Measurements from ENCODE around the gene IGFBP6.

IGFBP6 gene

DNA sequence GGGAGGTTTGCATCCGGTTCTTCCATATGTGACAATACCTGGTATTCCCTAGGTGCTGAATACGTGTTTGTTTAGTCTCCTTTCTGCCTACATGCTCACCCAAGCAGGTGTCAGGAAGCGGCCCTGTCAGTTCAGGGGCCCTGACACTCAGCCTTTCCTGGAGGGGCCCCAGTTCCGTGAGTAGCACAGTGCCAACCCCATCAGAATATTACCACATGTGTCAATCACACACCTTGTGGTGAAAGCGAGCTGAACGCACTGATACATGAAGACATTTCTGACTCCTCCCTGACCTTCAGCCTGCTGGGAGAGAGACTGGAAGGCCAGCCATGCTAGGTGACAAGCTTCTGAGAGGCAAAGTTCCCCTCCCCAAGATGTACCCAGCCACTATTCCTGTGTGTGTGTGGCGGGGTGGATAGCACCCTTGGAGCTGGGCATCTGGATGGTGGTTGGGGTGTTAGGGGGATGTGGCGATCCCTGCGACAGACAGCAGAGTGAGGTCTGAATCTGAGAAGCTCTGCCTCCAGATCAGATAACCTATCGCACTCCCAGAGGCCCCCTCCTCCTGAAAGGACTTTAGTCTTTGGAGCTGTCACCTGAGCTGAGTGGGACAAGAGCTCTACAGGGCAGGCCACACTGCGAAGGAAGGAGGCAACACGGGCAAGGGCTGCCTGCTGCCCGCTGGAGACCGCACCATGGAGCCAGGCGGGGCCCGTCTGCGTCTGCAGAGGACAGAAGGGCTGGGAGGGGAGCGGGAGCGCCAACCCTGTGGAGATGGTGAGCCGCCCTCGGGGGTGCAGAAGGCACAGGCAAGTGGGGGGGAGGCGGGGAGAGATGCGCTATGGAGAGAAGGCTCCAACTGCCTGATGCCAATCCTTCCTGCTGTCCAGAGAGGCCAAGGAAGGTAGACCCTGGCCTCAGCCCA lies 5.7 kb downstream of the IGFBP6 start, which contains the start of gene SOAT2:
Gene SOAT2 (plus strand): TSS at position 604 of the 925 bp plus-strand sequence. CDS start 92 bp downstream, at position 696.
- ATAC-seq = no peak
- 0 out of 2 replicates have a peak, but pooled peaks have one; percentile 47 for TF ChIP-seq RARB (CRISPR knock-in tag; IDR thresholded peaks at IDR 0.05)
- TF ChIP-seq, protein P1, sequence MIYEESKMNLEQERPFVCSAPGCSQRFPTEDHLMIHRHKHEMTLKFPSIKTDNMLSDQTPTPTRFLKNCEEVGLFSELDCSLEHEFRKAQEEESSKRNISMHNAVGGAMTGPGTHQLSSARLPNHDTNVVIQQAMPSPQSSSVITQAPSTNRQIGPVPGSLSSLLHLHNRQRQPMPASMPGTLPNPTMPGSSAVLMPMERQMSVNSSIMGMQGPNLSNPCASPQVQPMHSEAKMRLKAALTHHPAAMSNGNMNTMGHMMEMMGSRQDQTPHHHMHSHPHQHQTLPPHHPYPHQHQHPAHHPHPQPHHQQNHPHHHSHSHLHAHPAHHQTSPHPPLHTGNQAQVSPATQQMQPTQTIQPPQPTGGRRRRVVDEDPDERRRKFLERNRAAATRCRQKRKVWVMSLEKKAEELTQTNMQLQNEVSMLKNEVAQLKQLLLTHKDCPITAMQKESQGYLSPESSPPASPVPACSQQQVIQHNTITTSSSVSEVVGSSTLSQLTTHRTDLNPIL (CRISPR knock-in tag; IDR thresholded peaks at IDR 0.05; ENCODE audit: low read depth) = no peak

DNA sequence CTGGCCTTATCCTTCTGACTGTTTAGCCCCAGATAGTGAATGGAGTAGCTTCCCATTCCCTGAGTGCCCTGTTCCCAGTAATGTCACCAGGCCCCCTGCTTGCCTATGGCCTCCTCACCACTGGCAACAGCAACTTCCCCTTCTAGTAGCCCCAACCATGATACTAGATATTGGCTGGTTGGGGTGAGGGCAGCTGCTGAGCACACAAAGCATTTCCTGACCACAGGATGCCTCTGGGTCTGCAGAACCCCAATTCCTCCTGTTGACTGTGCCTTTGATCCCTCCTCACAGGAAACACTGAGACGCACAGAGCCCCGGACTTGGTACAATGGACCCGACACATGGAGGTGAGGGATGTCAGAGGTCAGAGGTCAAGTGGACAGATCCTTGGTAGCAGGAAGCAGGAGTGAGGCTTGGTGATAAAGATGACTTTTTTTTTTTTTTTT lies 6.4 kb downstream of the IGFBP6 start:
- ATAC-seq = no peak
- TF ChIP-seq, protein P2, sequence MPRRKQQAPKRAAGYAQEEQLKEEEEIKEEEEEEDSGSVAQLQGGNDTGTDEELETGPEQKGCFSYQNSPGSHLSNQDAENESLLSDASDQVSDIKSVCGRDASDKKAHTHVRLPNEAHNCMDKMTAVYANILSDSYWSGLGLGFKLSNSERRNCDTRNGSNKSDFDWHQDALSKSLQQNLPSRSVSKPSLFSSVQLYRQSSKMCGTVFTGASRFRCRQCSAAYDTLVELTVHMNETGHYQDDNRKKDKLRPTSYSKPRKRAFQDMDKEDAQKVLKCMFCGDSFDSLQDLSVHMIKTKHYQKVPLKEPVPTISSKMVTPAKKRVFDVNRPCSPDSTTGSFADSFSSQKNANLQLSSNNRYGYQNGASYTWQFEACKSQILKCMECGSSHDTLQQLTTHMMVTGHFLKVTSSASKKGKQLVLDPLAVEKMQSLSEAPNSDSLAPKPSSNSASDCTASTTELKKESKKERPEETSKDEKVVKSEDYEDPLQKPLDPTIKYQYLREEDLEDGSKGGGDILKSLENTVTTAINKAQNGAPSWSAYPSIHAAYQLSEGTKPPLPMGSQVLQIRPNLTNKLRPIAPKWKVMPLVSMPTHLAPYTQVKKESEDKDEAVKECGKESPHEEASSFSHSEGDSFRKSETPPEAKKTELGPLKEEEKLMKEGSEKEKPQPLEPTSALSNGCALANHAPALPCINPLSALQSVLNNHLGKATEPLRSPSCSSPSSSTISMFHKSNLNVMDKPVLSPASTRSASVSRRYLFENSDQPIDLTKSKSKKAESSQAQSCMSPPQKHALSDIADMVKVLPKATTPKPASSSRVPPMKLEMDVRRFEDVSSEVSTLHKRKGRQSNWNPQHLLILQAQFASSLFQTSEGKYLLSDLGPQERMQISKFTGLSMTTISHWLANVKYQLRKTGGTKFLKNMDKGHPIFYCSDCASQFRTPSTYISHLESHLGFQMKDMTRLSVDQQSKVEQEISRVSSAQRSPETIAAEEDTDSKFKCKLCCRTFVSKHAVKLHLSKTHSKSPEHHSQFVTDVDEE (CRISPR knock-in tag; IDR thresholded peaks at IDR 0.05) = no peak
- TF ChIP-seq OSR1 (CRISPR knock-in tag; IDR thresholded peaks at IDR 0.05) (no peak), ZFP30 (CRISPR knock-in tag; IDR thresholded peaks at IDR 0.05) (no peak), ISL1 (CRISPR knock-in tag; IDR thresholded peaks at IDR 0.05) (no peak), ZNF70 (CRISPR knock-in tag; IDR thresholded peaks at IDR 0.05) (no peak)
- TF ChIP-seq, protein P3, sequence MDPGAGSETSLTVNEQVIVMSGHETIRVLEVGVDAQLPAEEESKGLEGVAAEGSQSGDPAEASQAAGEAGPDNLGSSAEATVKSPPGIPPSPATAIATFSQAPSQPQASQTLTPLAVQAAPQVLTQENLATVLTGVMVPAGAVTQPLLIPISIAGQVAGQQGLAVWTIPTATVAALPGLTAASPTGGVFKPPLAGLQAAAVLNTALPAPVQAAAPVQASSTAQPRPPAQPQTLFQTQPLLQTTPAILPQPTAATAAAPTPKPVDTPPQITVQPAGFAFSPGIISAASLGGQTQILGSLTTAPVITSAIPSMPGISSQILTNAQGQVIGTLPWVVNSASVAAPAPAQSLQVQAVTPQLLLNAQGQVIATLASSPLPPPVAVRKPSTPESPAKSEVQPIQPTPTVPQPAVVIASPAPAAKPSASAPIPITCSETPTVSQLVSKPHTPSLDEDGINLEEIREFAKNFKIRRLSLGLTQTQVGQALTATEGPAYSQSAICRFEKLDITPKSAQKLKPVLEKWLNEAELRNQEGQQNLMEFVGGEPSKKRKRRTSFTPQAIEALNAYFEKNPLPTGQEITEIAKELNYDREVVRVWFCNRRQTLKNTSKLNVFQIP (CRISPR knock-in tag; IDR thresholded peaks at IDR 0.05; ENCODE audit: borderline replicate concordance, low read depth) = no peak
- TF ChIP-seq, protein P4, sequence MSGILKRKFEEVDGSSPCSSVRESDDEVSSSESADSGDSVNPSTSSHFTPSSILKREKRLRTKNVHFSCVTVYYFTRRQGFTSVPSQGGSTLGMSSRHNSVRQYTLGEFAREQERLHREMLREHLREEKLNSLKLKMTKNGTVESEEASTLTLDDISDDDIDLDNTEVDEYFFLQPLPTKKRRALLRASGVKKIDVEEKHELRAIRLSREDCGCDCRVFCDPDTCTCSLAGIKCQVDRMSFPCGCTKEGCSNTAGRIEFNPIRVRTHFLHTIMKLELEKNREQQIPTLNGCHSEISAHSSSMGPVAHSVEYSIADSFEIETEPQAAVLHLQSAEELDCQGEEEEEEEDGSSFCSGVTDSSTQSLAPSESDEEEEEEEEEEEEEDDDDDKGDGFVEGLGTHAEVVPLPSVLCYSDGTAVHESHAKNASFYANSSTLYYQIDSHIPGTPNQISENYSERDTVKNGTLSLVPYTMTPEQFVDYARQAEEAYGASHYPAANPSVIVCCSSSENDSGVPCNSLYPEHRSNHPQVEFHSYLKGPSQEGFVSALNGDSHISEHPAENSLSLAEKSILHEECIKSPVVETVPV (CRISPR knock-in tag; IDR thresholded peaks at IDR 0.05) = no peak

DNA sequence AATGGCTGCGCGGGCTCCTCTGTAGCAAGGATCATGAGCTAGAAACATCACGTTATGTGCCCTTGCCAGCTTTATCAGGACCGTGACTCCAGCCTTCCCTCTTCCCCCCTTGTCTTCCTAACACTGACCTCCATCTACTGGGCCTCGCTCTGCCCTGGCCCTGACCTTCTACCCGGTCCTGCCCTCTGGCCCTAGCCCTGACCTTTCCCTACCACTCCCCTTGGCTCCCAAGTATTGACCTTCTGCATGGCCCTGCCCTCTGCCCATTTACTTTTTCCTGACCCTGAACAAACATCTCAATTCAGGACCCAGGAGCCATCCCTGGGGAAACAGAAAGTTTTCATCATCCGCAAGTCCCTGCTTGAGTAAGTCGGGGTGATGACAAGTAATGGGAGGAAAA lies 7.8 kb downstream of the IGFBP6 start:
- TF ChIP-seq PPARA (CRISPR knock-in tag; IDR thresholded peaks at IDR 0.05; ENCODE audit: borderline replicate concordance) (no peak), ARNTL (CRISPR knock-in tag; IDR thresholded peaks at IDR 0.05; ENCODE audit: borderline replicate concordance, low read depth) (no peak), TOX (CRISPR knock-in tag; IDR thresholded peaks at IDR 0.05; ENCODE audit: borderline replicate concordance) (no peak), CSDC2 (CRISPR knock-in tag; IDR thresholded peaks at IDR 0.05) (no peak), RARB (CRISPR knock-in tag; IDR thresholded peaks at IDR 0.05) (no peak), TCF4 (CRISPR knock-in tag; IDR thresholded peaks at IDR 0.05; ENCODE audit: borderline replicate concordance) (no peak), BACH2 (CRISPR knock-in tag; IDR thresholded peaks at IDR 0.05; ENCODE audit: borderline replicate concordance) (no peak), ZFP3 (CRISPR knock-in tag; IDR thresholded peaks at IDR 0.05) (no peak), OSR1 (CRISPR knock-in tag; IDR thresholded peaks at IDR 0.05) (no peak)
- no peak for ATAC-seq

DNA sequence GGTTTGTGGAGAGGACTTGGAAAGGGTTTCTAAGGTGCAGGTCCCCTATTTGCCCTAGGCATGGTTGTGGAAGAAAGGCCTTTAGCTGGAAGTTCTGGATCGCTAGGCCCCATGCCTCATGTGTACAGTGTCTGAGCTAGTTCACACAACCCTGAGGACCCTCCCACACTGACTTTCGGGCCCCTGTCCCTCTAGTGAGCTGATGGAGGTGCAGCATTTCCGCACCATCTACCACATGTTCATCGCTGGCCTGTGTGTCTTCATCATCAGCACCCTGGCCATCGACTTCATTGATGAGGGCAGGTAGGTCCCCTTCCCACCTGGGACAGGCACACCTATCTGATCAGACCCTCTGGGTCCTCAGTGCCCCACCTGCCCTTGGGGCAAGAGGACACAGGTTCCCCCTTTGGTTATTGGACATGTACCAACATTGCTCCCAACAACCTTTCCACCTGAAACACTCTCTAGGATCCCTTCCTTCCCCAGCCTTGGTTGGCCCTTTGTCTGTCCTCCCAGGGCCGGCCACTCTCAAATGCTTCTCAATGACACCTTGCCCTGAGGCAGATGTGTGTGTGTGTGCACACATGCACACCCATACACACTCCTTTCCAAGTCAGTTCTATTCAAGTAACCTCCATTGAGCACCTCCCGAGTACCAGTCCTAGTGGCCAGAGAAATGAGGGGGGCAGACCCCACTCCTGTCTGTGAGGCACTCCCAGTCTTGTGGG lies 8.4 kb downstream of the IGFBP6 start:
- TF ChIP-seq ZFP30 (CRISPR knock-in tag; IDR thresholded peaks at IDR 0.05) (no peak), SNAI2 (CRISPR knock-in tag; IDR thresholded peaks at IDR 0.05) (no peak), GLIS3 (CRISPR knock-in tag; IDR thresholded peaks at IDR 0.05) (no peak), TCF4 (CRISPR knock-in tag; IDR thresholded peaks at IDR 0.05; ENCODE audit: borderline replicate concordance) (no peak), ZNF70 (CRISPR knock-in tag; IDR thresholded peaks at IDR 0.05) (no peak), PPARA (CRISPR knock-in tag; IDR thresholded peaks at IDR 0.05; ENCODE audit: borderline replicate concordance) (no peak), RARB (CRISPR knock-in tag; IDR thresholded peaks at IDR 0.05) (no peak), ZC3H10 (CRISPR knock-in tag; IDR thresholded peaks at IDR 0.05) (no peak)
- TF ChIP-seq, protein P1 (CRISPR knock-in tag; IDR thresholded peaks at IDR 0.05; ENCODE audit: low read depth) = no peak
- TF ChIP-seq, protein P5, sequence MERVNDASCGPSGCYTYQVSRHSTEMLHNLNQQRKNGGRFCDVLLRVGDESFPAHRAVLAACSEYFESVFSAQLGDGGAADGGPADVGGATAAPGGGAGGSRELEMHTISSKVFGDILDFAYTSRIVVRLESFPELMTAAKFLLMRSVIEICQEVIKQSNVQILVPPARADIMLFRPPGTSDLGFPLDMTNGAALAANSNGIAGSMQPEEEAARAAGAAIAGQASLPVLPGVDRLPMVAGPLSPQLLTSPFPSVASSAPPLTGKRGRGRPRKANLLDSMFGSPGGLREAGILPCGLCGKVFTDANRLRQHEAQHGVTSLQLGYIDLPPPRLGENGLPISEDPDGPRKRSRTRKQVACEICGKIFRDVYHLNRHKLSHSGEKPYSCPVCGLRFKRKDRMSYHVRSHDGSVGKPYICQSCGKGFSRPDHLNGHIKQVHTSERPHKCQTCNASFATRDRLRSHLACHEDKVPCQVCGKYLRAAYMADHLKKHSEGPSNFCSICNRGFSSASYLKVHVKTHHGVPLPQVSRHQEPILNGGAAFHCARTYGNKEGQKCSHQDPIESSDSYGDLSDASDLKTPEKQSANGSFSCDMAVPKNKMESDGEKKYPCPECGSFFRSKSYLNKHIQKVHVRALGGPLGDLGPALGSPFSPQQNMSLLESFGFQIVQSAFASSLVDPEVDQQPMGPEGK (CRISPR knock-in tag; IDR thresholded peaks at IDR 0.05; ENCODE audit: borderline replicate concordance) = no peak
- ATAC-seq = no peak
